GM23338 (cell line): Measurements from ENCODE around the gene MPL. TPM values are rescaled to one million over a fixed set of nuclear protein-coding genes. Genes with fewer than 3 reads are reported as not detected.
"Not testable (repeated sequence)": the region's sequence is repeated elsewhere in the genome, so short reads cannot be mapped to it uniquely, and the experiment has no call there.

Source experiments
- ATAC-seq: fragments of 200-7000 bp; cut with Tn5 transposase; 3 replicates; pipeline ENCODE4 v1.9.1; 2020
- DNase-seq: peaks from one replicate; pipeline ENCODE4 v3.0.0-alpha.2; 2015; ENCODE audit warnings: low spot score
- H2AFZ ChIP-seq: fragments of 200-600 bp; sonication (generic); 2 replicates; pipeline ENCODE4 v1.8.0; 2016; ENCODE audit warnings: antibody characterized with exemption, mild to moderate bottlenecking, moderate library complexity
- H3F3A ChIP-seq: fragments of 200-600 bp; sonication (generic); replicated peaks from 2 replicates; pipeline ENCODE4 v1.8.0; 2017; ENCODE audit warnings: antibody characterized with exemption, mixed run types, low read depth
- H3K27ac ChIP-seq: fragments of 200-600 bp; sonication (generic); 2 replicates; pipeline ENCODE4 v1.6.1; 2016; ENCODE audit warnings: low read depth
- H3K27me3 ChIP-seq: fragments of 200-600 bp; sonication (generic); 2 replicates; pipeline ENCODE4 v1.8.0; 2016; ENCODE audit warnings: mild to moderate bottlenecking, mixed run types, moderate library complexity; ENCODE audit not compliant: insufficient read depth
- H3K36me3 ChIP-seq: fragments of 200-600 bp; sonication (generic); 2 replicates; pipeline ENCODE4 v1.8.0; 2016; ENCODE audit warnings: mild to moderate bottlenecking; ENCODE audit not compliant: insufficient read depth
- H3K4me1 ChIP-seq: fragments of 200-600 bp; sonication (generic); 2 replicates; pipeline ENCODE4 v1.8.0; 2016; ENCODE audit warnings: mild to moderate bottlenecking, moderate library complexity; ENCODE audit not compliant: insufficient read depth
- H3K4me2 ChIP-seq: fragments of 200-600 bp; sonication (generic); 2 replicates; pipeline ENCODE4 v1.7.1; 2017; ENCODE audit warnings: mixed run types
- H3K4me3 ChIP-seq: fragments of 200-600 bp; sonication (generic); 2 replicates; pipeline ENCODE4 v1.6.1; 2016; ENCODE audit warnings: mixed run types
- H3K79me2 ChIP-seq: fragments of 200-600 bp; sonication (generic); replicated peaks from 2 replicates; pipeline ENCODE4 v1.8.0; 2017; ENCODE audit warnings: mild to moderate bottlenecking; ENCODE audit not compliant: insufficient read depth
- H3K9me2 ChIP-seq: fragments of 200-600 bp; sonication (generic); 2 replicates; pipeline ENCODE4 v1.8.0; 2017; ENCODE audit not compliant: insufficient read depth
- H4K20me1 ChIP-seq: fragments of 200-600 bp; sonication (generic); replicated peaks from 2 replicates; pipeline ENCODE4 v1.8.0; 2017; ENCODE audit warnings: mild to moderate bottlenecking; ENCODE audit not compliant: insufficient read depth
- H3K27ac Mint-ChIP-seq: 2 replicates; pipeline ENCODE4 v1.8.0; 2020; ENCODE audit warnings: inconsistent platforms, mild to moderate bottlenecking, moderate library complexity, mixed read lengths
- H3K27me3 Mint-ChIP-seq: 3 replicates; pipeline ENCODE4 v1.8.0; 2022; ENCODE audit warnings: low read depth, mild to moderate bottlenecking, moderate library complexity, mixed read lengths, inconsistent platforms; ENCODE audit not compliant: insufficient read depth, poor library complexity
- H3K36me3 Mint-ChIP-seq: 3 replicates; pipeline ENCODE4 v1.8.0; 2021; ENCODE audit warnings: low read depth, mild to moderate bottlenecking, inconsistent platforms, moderate library complexity, mixed read lengths
- H3K4me1 Mint-ChIP-seq: 3 replicates; pipeline ENCODE4 v1.8.0; 2020; ENCODE audit warnings: mild to moderate bottlenecking, inconsistent platforms, mixed read lengths
- H3K4me3 Mint-ChIP-seq: 3 replicates; pipeline ENCODE4 v1.8.0; 2021; ENCODE audit warnings: moderate library complexity, mild to moderate bottlenecking, inconsistent platforms, mixed read lengths
- H3K9me3 Mint-ChIP-seq: 3 replicates; pipeline ENCODE4 v1.8.0; 2020; ENCODE audit warnings: moderate library complexity, mild to moderate bottlenecking, inconsistent platforms, mixed read lengths
- CTCF ChIP-seq, 2 experiments: fragments of 200-600 bp in 1 of 2; sonication (generic) in 1 of 2; conservative IDR thresholded peaks; 2 replicates each; pipeline versions ENCODE4 v1.5.1 to v1.6.1; 2016 to 2017; ENCODE audit warnings: antibody characterized with exemption in 2 of 2, low read depth in 2 of 2, mild to moderate bottlenecking in 2 of 2, moderate library complexity in 1 of 2
- NANOG ChIP-seq: IDR thresholded peaks from 2 replicates; pipeline ENCODE4 v1.6.1; 2016; ENCODE audit warnings: antibody characterized with exemption, borderline replicate concordance
- STAT1 ChIP-seq: IDR thresholded peaks from one replicate; pipeline ENCODE4 v1.6.1; 2016; ENCODE audit warnings: antibody characterized with exemption; ENCODE audit not compliant: unreplicated experiment
- ZNF331 ChIP-seq: fragments of 250-450 bp; sonication (Bioruptor Pico); IDR thresholded peaks from 2 replicates; pipeline ENCODE4 v1.5.0; 2020; ENCODE audit warnings: low read depth, mild to moderate bottlenecking, moderate library complexity
- ZNF462 ChIP-seq: fragments of 250-450 bp; sonication (Bioruptor Pico); IDR thresholded peaks from 2 replicates; pipeline ENCODE4 v1.5.0; 2020; ENCODE audit warnings: mild to moderate bottlenecking, moderate library complexity
- polyA plus RNA-seq: library from polyadenylated mRNA; unstranded; fragments of >200 nt; fragmentation: Nextera tagmentation; extraction: Ambion mirVana; gene quantifications from 2 replicates; pipeline ENCODE4 v1.2.1, GENCODE V29; 2016
- total RNA-seq: library from RNA; depleted of rRNA; stranded (reverse); fragments of >200 nt; shearing (Covaris generic); gene quantifications from 2 replicates; pipeline ENCODE4 v1.2.3, GENCODE V29; 2014

Gene MPL
- total and polyA plus RNA-seq, 2 experiments from 2014 or later: not detected

GRCh38 chr1:43396059-43396458, 58.4 kb downstream of the MPL start (continued):
- TF ChIP-seq ZNF462 (CRISPR knock-in tag) (no peak), ZNF331 (CRISPR knock-in tag) (no peak)

- Histone ChIP-seq H4K20me1 (no peaks in the 10 kb centered on the region), H3K4me1 (no peaks in the 10 kb centered on the region), H3K9me2 (no peaks in the 10 kb centered on the region), H3K27ac (no peak overlapping the region), H3K27me3 (no peaks in the 10 kb centered on the region), H3F3A (no peaks in the 10 kb centered on the region), H2AFZ (no peak overlapping the region), H3K36me3 (no peaks in the 10 kb centered on the region), H3K4me2 (no peak overlapping the region), H3K79me2 (no peaks in the 10 kb centered on the region), H3K4me3 (no peak overlapping the region)
- ATAC-seq: no peak
- no peaks in the 10 kb centered on the region for H3K9me3 Mint-ChIP-seq
- H3K4me1 Mint-ChIP-seq: no peaks in the 10 kb centered on the region
- H3K4me3 Mint-ChIP-seq: no peak overlapping the region
- no peak for DNase-seq
- H3K36me3 Mint-ChIP-seq: no peaks in the 10 kb centered on the region
- no peaks in the 10 kb centered on the region for H3K27me3 Mint-ChIP-seq
- TF ChIP-seq CTCF (conservative IDR thresholded peaks at IDR 0.05; ENCODE audit: low read depth in 2 of 2): no peak
- no peak for TF ChIP-seq STAT1
- no peak for TF ChIP-seq NANOG
- no peak overlapping the region for H3K27ac Mint-ChIP-seq
Observed at GRCh38 chr1:43398227-43398626, 60.6 kb downstream of the MPL start.

GRCh38 chr1:43400441-43400840, 62.8 kb downstream of the MPL start:
- not testable (repeated sequence) for H3K27ac Mint-ChIP-seq, H3K4me3 ChIP-seq, H3K27me3 ChIP-seq, H4K20me1 ChIP-seq, H3K36me3 ChIP-seq, H3K4me2 ChIP-seq, H3K9me2 ChIP-seq, H3K27me3 Mint-ChIP-seq, H3K4me1 ChIP-seq, H3K4me1 Mint-ChIP-seq, H3K36me3 Mint-ChIP-seq, H3K27ac ChIP-seq, H3K9me3 Mint-ChIP-seq, H2AFZ ChIP-seq, H3K4me3 Mint-ChIP-seq, H3F3A ChIP-seq, DNase-seq, ATAC-seq, H3K79me2 ChIP-seq
